D721Med (cell line): ENCODE measurements around the gene VN1R5.

ENCODE experiments used
- DNase-seq: peaks from one replicate; pipeline ENCODE4 v3.0.0; 2011; ENCODE audit warnings: low spot score; ENCODE audit not compliant: insufficient read length
- FAIRE-seq: peaks from 2 replicates; lab custom pipeline; 2011; peaks lifted over from hg19 to GRCh38; lab: Jason Lieb, UNC
- CTCF ChIP-seq: IDR thresholded peaks from 2 replicates; pipeline ENCODE4 v1.5.1; 2012; ENCODE audit warnings: mild to moderate bottlenecking, control low read depth; ENCODE audit not compliant: insufficient read depth; ENCODE audit errors: missing control alignments

VN1R5 gene

DNA sequence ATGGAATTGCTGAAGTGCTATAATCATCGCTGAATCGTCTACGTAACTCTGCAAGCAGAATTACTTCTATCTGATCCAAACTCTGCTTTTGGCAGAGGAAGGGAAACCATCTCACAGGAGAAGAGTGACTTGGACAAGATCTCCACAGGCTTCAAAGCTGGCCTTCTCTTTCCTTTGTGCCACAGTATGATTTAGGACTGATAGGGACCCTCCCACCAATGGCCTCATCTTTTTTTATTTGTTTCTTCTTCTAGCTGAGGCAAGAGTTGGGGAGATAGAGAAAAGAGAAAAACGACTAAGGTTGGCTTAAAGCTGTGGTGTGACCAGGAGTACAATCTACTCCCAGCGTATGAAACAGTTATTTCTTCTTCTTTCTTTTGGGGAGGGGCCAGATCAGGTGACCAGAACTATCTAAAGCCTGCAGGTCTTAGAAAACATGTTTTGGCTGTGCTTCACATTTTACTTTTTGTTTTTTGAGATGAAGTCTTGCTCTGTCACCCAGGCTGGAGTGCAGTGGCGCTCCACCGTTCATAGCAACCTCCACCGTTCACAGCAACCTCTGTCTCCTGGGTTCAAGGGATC, 40.8 kb downstream of the VN1R5 start:
- DNase-seq (no peak), FAIRE-seq (no peak)
- TF ChIP-seq CTCF = no peak

DNA sequence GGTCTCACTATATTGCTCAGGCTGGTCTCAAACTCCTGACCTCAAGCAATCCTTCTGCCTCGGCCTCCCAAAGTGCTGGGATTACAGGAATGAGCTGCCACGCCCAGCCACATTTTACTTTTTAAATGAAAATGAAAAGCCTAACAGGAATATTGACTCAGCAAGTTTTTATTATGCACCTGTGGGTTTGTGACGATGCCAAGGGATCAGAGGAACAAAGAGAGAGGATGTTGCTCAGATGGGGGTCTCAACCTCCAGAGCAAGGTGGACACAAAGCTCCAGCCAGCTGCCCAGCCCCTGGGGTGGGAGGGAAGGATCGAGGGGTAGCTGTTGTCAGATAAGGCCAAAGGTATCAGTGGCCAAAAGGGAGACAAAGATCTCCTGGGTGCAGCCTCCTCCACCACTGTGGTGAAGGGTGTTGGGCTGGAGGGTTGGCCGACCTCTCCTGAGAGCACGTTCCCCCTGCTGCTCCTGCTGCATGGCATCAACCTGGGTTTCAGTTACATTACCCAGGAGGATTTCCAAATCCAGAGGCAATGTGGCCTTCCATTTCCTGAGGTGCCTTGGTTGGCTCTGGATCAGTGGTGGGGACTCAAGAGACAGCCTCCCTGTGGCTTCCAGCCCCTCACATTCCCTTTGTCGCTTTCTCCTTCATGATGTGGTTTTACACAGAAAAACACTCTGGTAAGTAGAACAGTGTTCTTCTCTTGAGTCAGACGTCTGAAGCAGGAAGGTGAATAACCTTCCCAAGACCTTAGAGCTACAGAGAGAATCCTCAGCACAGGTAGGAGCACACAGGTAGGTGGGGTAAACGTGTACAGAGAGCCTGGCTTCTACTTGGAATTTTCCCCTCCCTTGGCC, 41.6 kb downstream of the VN1R5 start:
- DNase-seq (no peak), FAIRE-seq (no peak)
- no peak for TF ChIP-seq CTCF

- FAIRE-seq (no peak), DNase-seq (no peak)
- no peak for TF ChIP-seq CTCF
Measured at GRCh38 chr1:247298124-247298481, 42.2 kb downstream of the VN1R5 start.

DNA sequence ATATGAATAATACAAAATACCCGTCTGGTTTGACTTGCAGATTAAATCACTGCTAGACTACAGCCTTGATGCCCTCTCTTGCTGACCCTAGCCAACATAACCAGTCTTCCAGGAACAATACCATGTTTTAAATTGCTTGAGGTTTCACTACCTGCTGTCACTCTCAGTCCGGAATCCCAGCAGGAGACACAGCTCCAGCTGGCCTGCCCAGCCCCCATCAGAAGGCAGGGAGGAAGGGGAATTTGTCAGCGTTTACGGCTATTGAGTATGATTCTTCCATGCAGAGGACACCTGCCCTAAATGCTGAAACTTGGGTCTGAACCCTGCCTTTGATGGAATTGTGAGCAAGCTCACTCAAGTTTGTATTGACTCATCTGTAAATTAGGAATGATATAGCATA, 42.8 kb downstream of the VN1R5 start:
- FAIRE-seq = no peak
- no peak for TF ChIP-seq CTCF
- DNase-seq = no peak

GRCh38 chr1:247299723-247300381, 44.0 kb downstream of the VN1R5 start:
- no peak for FAIRE-seq
- DNase-seq = no peak
- no peak for TF ChIP-seq CTCF

DNA sequence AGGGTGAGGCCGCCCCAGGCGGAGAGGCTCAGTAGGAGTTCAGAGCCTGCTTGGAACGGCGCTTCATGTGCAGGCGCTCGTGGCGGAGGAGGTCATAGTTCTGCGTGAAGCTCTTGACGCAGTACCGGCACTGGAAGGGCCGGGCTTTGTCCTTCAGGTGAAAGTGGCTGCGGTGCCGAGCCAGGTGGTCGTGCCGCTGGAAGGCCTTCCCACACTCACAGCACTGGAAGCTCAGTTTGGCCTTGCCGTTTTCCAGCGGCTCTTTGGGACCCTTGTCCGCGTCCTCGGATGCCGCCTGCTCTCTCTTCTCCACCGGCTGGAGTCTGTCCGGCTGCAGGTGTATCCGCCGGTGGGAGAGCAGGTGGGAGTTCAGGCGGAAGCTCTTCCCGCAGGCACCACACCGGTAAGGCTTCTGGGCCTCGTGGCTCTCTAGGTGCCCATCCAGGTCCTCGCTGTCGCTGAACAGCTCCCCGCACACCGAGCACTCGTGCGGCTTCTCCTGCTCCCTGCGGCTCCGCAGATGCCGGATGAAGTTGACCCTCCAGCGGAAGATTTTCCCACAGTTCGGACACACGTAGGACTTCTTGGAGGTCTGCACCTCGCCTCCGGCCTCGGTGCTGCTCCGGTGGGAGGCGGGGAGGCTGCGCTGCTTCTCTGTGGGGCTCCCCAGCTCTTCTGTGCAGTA, 44.8 kb downstream of the VN1R5 start:
- FAIRE-seq (no peak), DNase-seq (no peak)
- TF ChIP-seq CTCF = no peak
